HFFc6 (cell line): ENCODE results near the gene SMOC2. TPM values are rescaled to one million over a fixed set of nuclear protein-coding genes. Genes with fewer than 3 reads are reported as not detected.

Experiments used
- DNase-seq: peaks from one replicate; pipeline ENCODE4 v3.0.0-alpha.2; 2018
- H3K27ac Mint-ChIP-seq: 2 replicates; pipeline ENCODE4 v1.8.0; 2020; ENCODE audit warnings: mild to moderate bottlenecking, mixed read lengths
- H3K27me3 Mint-ChIP-seq: 2 replicates; pipeline ENCODE4 v1.8.0; 2021; ENCODE audit warnings: mild to moderate bottlenecking, moderate library complexity, mixed read lengths; ENCODE audit not compliant: insufficient read depth
- H3K36me3 Mint-ChIP-seq: 2 replicates; pipeline ENCODE4 v1.8.0; 2021; ENCODE audit warnings: low read depth, mixed read lengths
- H3K4me1 Mint-ChIP-seq: 2 replicates; pipeline ENCODE4 v1.8.0; 2020; ENCODE audit warnings: low read depth, mixed read lengths
- H3K4me3 Mint-ChIP-seq: 2 replicates; pipeline ENCODE4 v1.8.0; 2020; ENCODE audit warnings: mild to moderate bottlenecking, moderate library complexity, mixed read lengths
- H3K9me3 Mint-ChIP-seq: 2 replicates; pipeline ENCODE4 v1.8.0; 2020; ENCODE audit warnings: mild to moderate bottlenecking, mixed read lengths
- total RNA-seq, 6 experiments: library from RNA; stranded (reverse); fragmentation: NEBNext Ultra II Directional; extraction: Animal tissue kit (Norgen Biotek cat#: 25700); gene quantifications; 2 replicates in 1 of 6; 3 replicates in 5 of 6; pipeline ENCODE4 v1.2.3, GENCODE V29; 2021
- TF ChIP-seq, protein P1 (sequence below): fragments of 200-600 bp; sonication (generic); IDR thresholded peaks from 2 replicates; pipeline ENCODE4 v1.5.0; 2021; ENCODE audit warnings: antibody characterized with exemption, mild to moderate bottlenecking

The SMOC2 gene
- total RNA-seq, 6 experiments from 2014 or later: not detected

DNA sequence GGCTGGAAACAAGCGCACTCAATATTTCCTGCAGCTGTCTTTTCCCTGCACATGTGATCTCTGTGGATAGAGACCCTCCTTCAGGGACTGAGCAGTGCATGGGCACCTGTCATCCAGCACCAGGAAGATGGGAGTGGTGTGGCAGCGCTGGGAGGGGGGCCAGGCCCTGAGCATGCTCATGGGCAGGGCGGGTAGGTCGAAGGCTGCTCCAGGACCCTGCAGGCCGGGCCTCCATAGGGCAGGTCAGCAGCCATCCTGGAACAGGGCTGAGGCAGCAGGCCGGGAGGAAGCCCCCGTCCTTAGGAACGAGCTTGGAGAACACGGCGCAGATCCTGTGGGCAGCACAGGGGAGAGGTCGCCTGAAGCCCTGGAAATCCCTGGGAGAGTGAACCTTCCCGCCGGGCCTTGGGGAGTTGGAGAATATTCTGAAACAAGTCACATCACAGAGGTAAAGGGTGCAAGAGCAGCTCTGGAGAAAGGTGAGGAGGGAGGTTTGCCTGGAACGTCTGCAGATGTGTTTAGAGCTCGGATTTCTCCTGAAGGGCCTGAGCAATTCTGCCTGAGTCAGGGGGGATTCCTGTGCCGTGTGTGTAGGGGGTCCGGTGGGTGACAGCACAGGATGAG, 133.2 kb downstream of the SMOC2 start:
- Mint-ChIP-seq H3K4me3 (no peak overlapping the region), H3K36me3 (0 out of 2 replicates have a peak, but pooled peaks cover 10% of the 10 kb centered on the region), H3K27ac (no peak overlapping the region), H3K27me3 (peaks cover 2% of the 10 kb centered on the region), H3K4me1 (no peaks in the 10 kb centered on the region), H3K9me3 (peaks cover 56% of the 10 kb centered on the region)
- no peak for DNase-seq
- TF ChIP-seq, protein P1, sequence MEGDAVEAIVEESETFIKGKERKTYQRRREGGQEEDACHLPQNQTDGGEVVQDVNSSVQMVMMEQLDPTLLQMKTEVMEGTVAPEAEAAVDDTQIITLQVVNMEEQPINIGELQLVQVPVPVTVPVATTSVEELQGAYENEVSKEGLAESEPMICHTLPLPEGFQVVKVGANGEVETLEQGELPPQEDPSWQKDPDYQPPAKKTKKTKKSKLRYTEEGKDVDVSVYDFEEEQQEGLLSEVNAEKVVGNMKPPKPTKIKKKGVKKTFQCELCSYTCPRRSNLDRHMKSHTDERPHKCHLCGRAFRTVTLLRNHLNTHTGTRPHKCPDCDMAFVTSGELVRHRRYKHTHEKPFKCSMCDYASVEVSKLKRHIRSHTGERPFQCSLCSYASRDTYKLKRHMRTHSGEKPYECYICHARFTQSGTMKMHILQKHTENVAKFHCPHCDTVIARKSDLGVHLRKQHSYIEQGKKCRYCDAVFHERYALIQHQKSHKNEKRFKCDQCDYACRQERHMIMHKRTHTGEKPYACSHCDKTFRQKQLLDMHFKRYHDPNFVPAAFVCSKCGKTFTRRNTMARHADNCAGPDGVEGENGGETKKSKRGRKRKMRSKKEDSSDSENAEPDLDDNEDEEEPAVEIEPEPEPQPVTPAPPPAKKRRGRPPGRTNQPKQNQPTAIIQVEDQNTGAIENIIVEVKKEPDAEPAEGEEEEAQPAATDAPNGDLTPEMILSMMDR: no peak

DNA sequence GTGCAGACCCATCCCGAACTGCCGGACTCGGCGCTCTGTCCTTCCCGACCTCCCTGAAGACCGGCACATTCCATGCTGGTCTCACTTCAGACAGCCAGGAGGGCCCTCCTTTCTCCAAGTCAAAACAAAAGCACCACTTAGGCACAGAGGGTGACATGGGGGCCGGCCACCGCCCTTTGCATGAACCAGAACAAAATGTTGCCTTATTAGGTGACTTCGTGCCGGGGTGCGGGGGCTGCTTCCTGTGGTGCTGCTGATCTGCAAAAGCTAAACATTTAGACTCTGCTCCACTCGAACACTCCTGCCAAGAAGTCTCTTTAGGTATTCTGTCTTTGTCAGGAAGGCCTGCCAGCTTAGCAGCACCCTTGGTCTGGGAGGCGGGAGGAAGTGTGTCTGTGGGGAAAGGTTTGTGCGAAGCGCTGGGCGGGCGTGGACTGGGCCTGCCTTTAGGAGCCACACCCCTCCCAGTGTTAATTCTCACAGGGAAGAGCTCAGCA, 133.8 kb downstream of the SMOC2 start:
- Mint-ChIP-seq H3K4me3 (no peak overlapping the region), H3K36me3 (0 out of 2 replicates have a peak, but pooled peaks cover 10% of the 10 kb centered on the region), H3K9me3 (peaks cover 53% of the 10 kb centered on the region), H3K27ac (no peak overlapping the region), H3K4me1 (no peaks in the 10 kb centered on the region), H3K27me3 (peaks cover 2% of the 10 kb centered on the region)
- TF ChIP-seq, protein P1: no peak
- DNase-seq: no peak

DNA sequence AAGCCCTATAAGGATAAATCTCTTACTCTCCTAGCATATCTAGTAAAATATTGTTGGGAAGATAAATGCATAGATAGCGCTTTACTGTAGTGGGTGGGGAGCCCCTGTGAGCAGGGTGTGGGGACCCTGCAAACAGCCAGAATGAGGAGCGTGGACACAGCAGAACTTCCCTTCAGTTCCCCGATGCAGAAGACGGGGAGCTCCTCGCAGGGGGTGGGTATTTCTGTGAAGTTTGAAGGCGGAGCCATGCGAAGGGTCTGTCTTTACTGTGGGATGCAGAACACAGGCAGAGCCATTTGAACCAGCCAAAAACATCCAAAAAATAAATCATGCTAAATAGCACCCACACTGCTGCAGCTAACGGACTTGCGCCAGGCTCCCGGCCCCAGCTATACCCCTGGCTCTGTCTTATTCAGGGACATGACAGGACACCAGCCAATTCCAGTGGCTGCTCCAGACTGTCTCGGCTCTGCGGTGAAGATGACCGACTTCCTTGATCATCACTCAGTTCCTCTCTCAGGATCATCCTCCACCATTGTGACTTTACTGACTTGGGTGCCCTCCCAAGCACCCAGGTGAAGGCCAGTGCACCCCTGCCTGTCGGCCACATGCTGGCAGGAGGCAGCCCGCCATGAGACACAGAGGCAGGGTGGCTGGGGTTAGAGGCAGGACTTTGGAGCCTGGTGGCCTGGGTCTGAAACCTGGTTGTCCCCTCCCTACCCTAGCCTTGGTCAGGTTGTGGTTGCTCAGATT, 134.5 kb downstream of the SMOC2 start:
- TF ChIP-seq, protein P1: no peak
- Mint-ChIP-seq H3K36me3 (0 out of 2 replicates have a peak, but pooled peaks cover 9% of the 10 kb centered on the region), H3K27ac (no peak overlapping the region), H3K4me3 (no peak overlapping the region), H3K9me3 (peaks cover 48% of the 10 kb centered on the region), H3K4me1 (no peaks in the 10 kb centered on the region), H3K27me3 (peaks cover 2% of the 10 kb centered on the region; the same call in 1 of the 2 replicates)
- DNase-seq: no peak

DNA sequence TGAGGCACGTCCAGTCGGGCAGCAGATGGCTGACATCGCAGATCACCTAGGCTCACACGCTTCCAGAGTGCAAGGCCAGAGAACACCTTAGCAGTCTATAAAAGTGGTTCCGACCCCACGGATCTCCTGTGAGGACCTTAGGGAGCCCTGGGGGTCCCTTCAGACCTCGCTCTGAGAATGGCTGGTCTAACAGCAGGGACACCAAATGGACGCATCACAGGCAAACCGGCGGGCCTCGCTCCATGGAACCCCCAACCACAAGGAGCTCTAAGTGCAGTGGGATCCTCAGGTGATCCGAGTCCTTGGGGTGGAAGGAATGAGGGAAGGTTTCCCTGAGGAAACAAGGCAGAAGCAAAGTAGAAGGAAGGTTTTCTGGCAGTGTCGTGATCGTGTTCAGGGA, 135.4 kb downstream of the SMOC2 start:
- Mint-ChIP-seq H3K9me3 (peaks cover 47% of the 10 kb centered on the region), H3K27me3 (peaks cover 2% of the 10 kb centered on the region; the same call in 1 of the 2 replicates), H3K27ac (no peak overlapping the region), H3K36me3 (0 out of 2 replicates have a peak, but pooled peaks cover 5% of the 10 kb centered on the region), H3K4me1 (no peaks in the 10 kb centered on the region), H3K4me3 (no peak overlapping the region)
- TF ChIP-seq, protein P1: no peak
- no peak for DNase-seq

DNA sequence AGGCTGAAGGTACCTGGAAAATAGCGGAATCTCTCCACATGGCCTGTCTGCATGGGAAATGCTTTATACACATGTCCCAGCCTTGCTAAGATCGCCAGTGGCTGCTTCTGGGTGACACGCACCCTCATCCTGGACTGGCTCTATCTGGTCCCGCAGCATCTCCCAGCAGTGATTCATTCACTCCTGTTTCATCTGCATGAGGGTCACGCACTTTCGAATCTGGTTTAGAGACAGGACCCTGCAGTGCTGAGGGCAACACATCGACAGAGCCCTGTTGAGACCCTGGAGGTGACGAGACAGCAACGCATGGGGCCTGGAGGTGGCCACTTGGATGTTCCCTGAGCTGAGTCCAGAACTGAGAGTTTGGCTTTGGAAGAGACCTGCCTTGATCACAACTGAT, 136.5 kb downstream of the SMOC2 start:
- TF ChIP-seq, protein P1: no peak
- Mint-ChIP-seq H3K36me3 (0 out of 2 replicates have a peak, but pooled peaks cover 5% of the 10 kb centered on the region), H3K27me3 (peaks cover 3% of the 10 kb centered on the region; the same call in 1 of the 2 replicates), H3K9me3 (peaks cover 48% of the 10 kb centered on the region), H3K27ac (no peak overlapping the region), H3K4me3 (no peak overlapping the region), H3K4me1 (no peaks in the 10 kb centered on the region)
- no peak for DNase-seq
